HG03025 (cell line): ENCODE results near the gene TRAPPC5.

ENCODE experiments used
- ATAC-seq: cut with Tn5 transposase; IDR thresholded peaks from one replicate; pipeline ENCODE4 v1.9.1; 2021; ENCODE audit warnings: mild to moderate bottlenecking, moderate library complexity; ENCODE audit not compliant: unreplicated experiment, low FRiP score

Gene TRAPPC5

DNA sequence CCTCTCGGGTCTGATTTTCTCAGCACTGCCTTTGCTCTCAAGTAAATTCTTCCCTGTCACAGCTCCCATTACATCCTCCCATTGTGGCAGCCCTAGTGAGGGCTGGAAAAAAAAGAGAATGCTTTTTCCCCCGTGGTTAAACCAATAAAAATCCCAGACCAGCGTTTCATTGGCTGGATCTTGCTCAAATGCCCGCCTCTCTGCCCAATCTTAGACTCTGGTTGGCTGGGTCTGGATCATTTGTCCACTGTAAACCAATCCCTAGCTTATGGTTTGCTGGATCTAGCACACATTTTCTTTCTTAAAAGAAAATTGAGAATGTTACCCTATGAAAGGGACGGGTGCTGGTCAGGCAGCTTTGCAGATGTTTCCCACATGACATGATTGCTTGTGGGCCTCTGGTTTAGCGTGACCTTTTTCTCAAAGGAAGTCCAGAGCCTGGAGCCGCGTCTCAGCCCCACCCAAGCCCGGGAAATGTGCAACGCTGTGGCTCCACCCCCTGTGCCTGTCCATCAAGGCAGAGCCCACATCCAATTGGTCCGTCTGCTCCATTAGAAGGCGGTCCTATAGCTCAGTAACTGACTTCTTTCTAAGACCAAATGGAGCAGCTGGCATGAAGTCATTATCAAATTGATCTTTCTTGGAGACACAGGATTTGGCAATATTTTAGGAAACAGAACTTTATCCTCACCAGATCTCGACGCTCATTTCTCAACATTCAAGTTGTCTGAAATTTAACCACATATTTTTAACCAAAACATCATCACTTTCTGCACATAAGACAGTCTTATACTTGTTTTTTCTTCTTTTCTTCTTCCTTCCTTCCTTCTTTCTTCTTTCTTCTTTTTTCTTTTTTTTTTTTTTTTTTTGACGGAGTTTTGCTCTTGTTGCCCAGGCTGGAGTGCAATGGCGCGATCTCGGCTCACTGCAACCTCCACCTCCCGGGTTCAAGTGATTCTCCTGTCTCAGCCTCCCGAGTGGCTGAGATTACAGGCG is 6.3 kb upstream of the TRAPPC5 start:
- ATAC-seq: no peak

GRCh38 chr19:7676376-7676775 is 4.3 kb upstream of the TRAPPC5 start:
- ATAC-seq: no peak

- ATAC-seq: no peak
Observed at GRCh38 chr19:7676854-7677253, 3.8 kb upstream of the TRAPPC5 start, which contains the start of gene MCEMP1. Gene MCEMP1, plus strand, starts transcription at chr19:7677090. Its CDS starts 31 bp downstream, at chr19:7677121.

- ATAC-seq: no peak
Observed at GRCh38 chr19:7677669-7678311, 2.8 kb upstream of the TRAPPC5 start.

GRCh38 chr19:7678971-7679751 is 1.5 kb upstream of the TRAPPC5 start:
- no peak for ATAC-seq

GRCh38 chr19:7679771-7680605 is 645 bp upstream of the TRAPPC5 start:
- no peak for ATAC-seq

- ATAC-seq: no peak
Observed at GRCh38 chr19:7681340-7682174, 924 bp downstream of the TRAPPC5 start.

GRCh38 chr19:7682175-7682855 is 1.7 kb downstream of the TRAPPC5 start:
- no peak for ATAC-seq

- no peak for ATAC-seq
Observed at GRCh38 chr19:7685546-7686445, 5.2 kb downstream of the TRAPPC5 start.

- no peak for ATAC-seq
Observed at GRCh38 chr19:7687177-7687576, 6.5 kb downstream of the TRAPPC5 start.

DNA sequence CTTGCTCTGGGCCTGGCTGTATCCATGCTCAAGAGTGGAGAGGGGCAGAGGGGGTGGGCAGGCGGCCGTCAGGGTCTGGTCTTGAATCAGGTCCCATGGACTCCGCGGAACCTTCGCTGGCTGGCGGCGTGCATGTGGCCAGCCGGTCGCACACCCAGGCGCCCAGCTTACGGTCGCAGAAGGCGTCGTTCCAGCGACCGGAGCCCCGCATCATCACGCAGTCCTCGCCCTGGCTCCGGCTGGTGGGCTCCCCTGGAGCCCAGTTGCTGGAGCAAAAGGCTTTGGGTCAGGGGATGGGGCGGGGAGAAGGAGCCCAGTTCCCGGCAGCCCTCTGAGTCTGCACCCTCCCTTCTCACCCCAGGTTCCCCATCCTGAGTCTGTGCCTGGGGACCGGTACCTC is 8.5 kb downstream of the TRAPPC5 start:
- no peak for ATAC-seq

DNA sequence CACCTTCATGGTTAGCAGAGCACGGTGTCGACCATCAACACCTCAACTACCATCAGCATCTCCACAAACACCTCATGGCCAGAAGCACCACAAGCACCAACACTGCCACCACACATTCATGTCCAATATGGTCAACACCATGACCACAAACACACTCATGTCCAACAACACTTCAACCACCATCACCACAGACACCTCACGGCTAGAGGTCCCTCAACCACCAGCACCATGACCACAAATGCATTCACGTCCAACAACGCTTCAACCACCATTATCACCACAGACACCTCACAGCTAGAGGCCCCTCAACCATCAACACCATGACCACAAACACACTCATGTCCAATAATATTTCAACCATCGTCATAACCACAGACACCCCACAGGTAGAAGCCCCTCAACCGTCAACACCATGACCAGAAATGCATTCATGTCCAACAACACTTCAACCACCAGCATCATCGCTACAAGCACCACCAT is 10.2 kb downstream of the TRAPPC5 start:
- ATAC-seq: no peak

DNA sequence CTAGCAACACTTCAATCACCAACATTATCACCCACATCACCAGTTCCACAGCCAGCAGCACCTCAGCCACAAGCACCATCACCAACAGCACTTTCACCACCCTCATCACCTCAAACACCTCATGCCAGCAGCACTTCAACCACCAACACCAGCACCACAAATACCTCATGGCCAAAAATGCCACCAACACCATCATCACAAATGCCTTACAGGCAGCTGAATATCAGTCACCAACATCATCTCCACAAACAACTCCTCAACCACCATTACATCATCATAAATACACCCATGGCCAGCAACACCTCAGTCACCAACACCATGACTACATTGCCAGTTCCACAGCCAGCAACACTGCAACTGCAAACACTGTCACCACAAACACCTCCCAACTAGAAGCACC is 10.9 kb downstream of the TRAPPC5 start:
- no peak for ATAC-seq

GRCh38 chr19:7692417-7693088 is 11.9 kb downstream of the TRAPPC5 start:
- no peak for ATAC-seq

DNA sequence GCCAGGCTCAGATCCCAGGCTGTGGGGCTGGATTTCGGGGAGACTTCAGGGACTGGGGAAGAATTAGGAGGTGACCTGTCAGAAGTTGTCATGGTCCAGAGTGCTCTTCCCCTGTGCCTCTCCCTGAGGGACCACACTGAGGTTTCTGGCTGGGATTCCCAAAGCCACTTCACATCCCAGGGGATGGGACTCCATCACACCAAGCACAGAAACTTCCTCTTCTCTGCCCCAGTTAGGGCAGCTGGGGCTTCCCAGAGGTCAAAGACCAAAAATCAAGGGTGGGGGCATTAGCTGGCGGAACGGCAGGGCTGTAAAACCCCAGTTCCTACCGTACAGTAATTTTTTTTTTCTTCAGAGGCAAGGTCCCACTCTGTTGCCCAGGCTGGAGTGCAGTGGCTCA is 13.9 kb downstream of the TRAPPC5 start:
- ATAC-seq: no peak

- ATAC-seq: no peak
Observed at GRCh38 chr19:7697721-7698287, 17.2 kb downstream of the TRAPPC5 start.

DNA sequence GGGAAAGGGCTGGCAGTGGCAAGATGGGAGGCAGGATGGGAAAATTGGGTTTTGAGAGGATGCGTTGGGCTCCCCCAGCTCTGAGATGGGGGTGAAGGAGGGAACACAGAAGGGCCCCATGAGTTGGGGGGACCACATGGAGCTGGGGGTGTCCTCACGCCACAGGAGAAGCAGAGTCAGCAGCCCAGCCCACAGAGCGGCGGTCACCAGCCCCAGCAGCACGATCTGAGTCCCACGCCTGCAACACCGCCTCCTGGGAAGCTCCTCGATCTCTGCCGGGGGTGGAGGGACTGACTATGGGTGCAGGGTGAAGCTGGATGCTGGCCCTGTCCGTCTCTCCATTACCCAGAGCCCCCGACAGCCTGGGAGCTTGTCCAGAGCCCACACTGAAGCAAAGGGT is 17.9 kb downstream of the TRAPPC5 start:
- ATAC-seq: no peak
